CD8-positive, alpha-beta memory T cell (primary cell): Measurements from ENCODE around the gene C16orf96. TPM values are rescaled to one million over a fixed set of nuclear protein-coding genes. Genes with fewer than 3 reads are reported as not detected.

Source experiments
- CTCF ChIA-PET: fragments of 350-600 bp; sonication (Branson Sonifier 250); formaldehyde crosslinking; loops from one replicate; lab custom pipeline; 2021; ENCODE audit warnings: antibody characterized with exemption; lab: Charles Lee
- POLR2A ChIA-PET: fragments of 350-600 bp; sonication (Branson Sonifier 250); formaldehyde crosslinking; loops from one replicate; lab custom pipeline; 2021; ENCODE audit warnings: antibody characterized with exemption; lab: Charles Lee
- DNase-seq, 5 donors: peaks; one replicate each; pipeline versions ENCODE4 v3.0.0 to v3.0.0-alpha.2; 2020 to 2022; ENCODE audit warnings: mixed read lengths in 1 of 5
- H3K27ac ChIP-seq: one replicate; pipeline ENCODE4 v1.7.0; 2013; ENCODE audit warnings: low read depth, mild to moderate bottlenecking, low read length, moderate library complexity
- H3K27me3 ChIP-seq: 2 replicates; pipeline ENCODE4 v1.7.0; 2013; ENCODE audit warnings: low read length, mild to moderate bottlenecking; ENCODE audit not compliant: insufficient read depth, poor library complexity, severe bottlenecking
- H3K36me3 ChIP-seq: 2 replicates; pipeline ENCODE4 v1.7.0; 2013; ENCODE audit warnings: mild to moderate bottlenecking, low read length, moderate library complexity; ENCODE audit not compliant: insufficient read depth
- H3K4me1 ChIP-seq: 2 replicates; pipeline ENCODE4 v1.7.0; 2013; ENCODE audit warnings: mild to moderate bottlenecking, low read length, moderate library complexity; ENCODE audit not compliant: insufficient read depth
- H3K4me3 ChIP-seq: 2 replicates; pipeline ENCODE4 v1.7.0; 2013; ENCODE audit warnings: mild to moderate bottlenecking, low read length
- H3K9me3 ChIP-seq: 2 replicates; pipeline ENCODE4 v1.7.0; 2013; ENCODE audit warnings: mild to moderate bottlenecking, low read length
- H3K27ac Mint-ChIP-seq, 8 donors: one replicate each; pipeline ENCODE4 v1.8.0; 2020 to 2021; ENCODE audit warnings: mixed read lengths in 8 of 8, mild to moderate bottlenecking in 6 of 8, inconsistent platforms in 3 of 8, moderate library complexity in 3 of 8
- H3K27me3 Mint-ChIP-seq, 2 donors: one replicate each; pipeline ENCODE4 v1.8.0; 2020 to 2021; ENCODE audit warnings: mixed read lengths in 2 of 2, mild to moderate bottlenecking in 1 of 2, moderate library complexity in 1 of 2
- H3K36me3 Mint-ChIP-seq, 3 donors: one replicate each; pipeline ENCODE4 v1.8.0; 2020 to 2021; ENCODE audit warnings: mixed read lengths in 3 of 3, inconsistent platforms in 1 of 3, mild to moderate bottlenecking in 1 of 3
- H3K4me1 Mint-ChIP-seq, 3 donors: one replicate each; pipeline ENCODE4 v1.8.0; 2020 to 2021; ENCODE audit warnings: mixed read lengths in 3 of 3, inconsistent platforms in 1 of 3, mild to moderate bottlenecking in 1 of 3
- H3K4me3 Mint-ChIP-seq, 7 donors: one replicate each; pipeline ENCODE4 v1.8.0; 2020 to 2021; ENCODE audit warnings: mixed read lengths in 7 of 7, mild to moderate bottlenecking in 6 of 7, moderate library complexity in 4 of 7, inconsistent platforms in 2 of 7
- H3K9me3 Mint-ChIP-seq, 5 donors: one replicate each; pipeline ENCODE4 v1.8.0; 2020 to 2022; ENCODE audit warnings: mixed read lengths in 5 of 5, mild to moderate bottlenecking in 3 of 5, moderate library complexity in 2 of 5, inconsistent platforms in 1 of 5
- polyA plus RNA-seq: library from polyadenylated mRNA; unstranded; fragments of 300-500 nt; fragmentation: Illumina TruSeq; gene quantifications from one replicate; pipeline ENCODE4 v1.2.3, GENCODE V29; 2021
- total RNA-seq, 2 experiments: library from RNA; stranded (reverse); gene quantifications; one replicate each; pipeline ENCODE4 v1.2.3, GENCODE V29; 2021

Gene C16orf96
- total and polyA plus RNA-seq, 3 experiments from 2014 or later: 0.05 to 0.11 (median 0.07) TPM

DNA sequence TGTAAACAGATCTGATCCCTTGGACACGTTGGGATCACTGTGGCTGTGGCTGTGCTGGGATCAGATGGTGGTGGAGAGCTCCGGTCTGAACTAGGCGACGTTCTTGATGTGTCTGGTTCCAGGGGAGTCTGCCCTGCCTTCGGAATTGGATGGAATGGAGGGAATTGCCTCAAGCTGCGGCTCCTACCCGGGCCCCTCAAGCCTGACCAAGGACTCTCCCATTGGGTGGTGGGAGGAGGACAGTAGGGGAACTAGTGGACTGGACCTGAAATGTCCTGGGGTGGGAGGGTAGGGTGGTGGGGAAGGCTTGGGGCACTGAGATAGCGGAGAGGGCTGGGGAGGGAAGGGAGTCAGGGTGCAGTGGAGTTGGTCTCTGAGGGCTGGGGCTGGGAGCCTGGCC, 61.7 kb downstream of the C16orf96 start:
- CTCF ChIA-PET: interaction anchor here (1.0 to 2.0 kb wide), 2 partner anchors 32 to 110 kb away, joined by 3 to 8 read pairs; no protein-coding TSS in a partner anchor
- H3K27ac Mint-ChIP-seq: peak overlapping the region in 5 of 8 donors; percentile 23 to 75 (median 40)
- H3K36me3 Mint-ChIP-seq: peaks cover 0 to 5% (median 0%) of the 10 kb centered on the region in 3 donors
- Histone ChIP-seq H3K9me3 (no peaks in the 10 kb centered on the region), H3K27me3 (no peaks in the 10 kb centered on the region), H3K4me1 (peaks cover 33% of the 10 kb centered on the region), H3K4me3 (no peak overlapping the region), H3K36me3 (no peaks in the 10 kb centered on the region), H3K27ac (peak overlapping the region; percentile 27)
- POLR2A ChIA-PET: no interaction called here
- H3K27me3 Mint-ChIP-seq: no peaks in the 10 kb centered on the region
- H3K9me3 Mint-ChIP-seq: no peaks in the 10 kb centered on the region
- DNase-seq: no peak
- H3K4me3 Mint-ChIP-seq: peak overlapping the region in 5 of 7 donors; percentile 16 to 59 (median 41)
- peaks cover 24 to 39% (median 24%) of the 10 kb centered on the region in 3 donors for H3K4me1 Mint-ChIP-seq

DNA sequence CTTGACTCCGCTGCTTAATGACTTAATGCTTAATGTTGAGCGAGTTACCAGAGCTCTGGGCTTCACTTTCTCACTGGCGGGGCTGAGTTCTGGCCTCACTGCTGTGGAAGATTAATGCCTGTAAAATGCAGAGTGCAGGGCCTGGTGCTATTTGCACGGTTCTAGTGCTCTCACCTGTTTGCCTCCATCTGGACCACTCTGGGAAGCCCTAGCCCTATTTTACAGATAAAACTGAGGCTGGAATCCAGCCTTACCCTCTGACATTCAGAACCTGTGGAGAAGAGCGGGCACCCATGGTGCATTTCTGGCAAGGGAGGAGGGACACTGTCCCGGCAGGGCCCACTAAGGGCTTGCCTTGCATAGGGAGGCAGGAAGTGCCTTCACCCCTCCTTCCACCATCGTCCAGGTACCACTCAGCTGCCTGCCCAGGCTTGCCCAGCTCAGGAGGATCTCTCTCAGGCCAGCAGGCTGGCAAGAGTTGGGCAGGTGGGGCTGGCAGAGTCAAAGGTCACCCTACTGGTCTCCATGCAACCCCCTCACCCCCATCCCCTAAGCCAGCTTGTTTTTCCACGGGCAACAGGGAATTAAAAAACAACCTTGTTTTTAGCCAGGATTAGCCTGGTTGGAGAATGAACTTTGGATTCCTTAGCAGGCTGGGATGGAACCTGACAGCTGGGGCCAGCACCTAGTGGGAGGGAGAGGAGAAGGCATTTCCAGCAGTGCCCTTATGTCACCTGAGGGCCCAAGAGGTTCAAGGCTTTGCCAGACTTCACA, 62.7 kb downstream of the C16orf96 start:
- Histone ChIP-seq H3K27ac (no peak overlapping the region), H3K4me1 (peaks cover 27% of the 10 kb centered on the region), H3K4me3 (no peak overlapping the region), H3K9me3 (no peaks in the 10 kb centered on the region), H3K27me3 (no peaks in the 10 kb centered on the region), H3K36me3 (no peaks in the 10 kb centered on the region)
- Mint-ChIP-seq H3K27me3 (no peaks in the 10 kb centered on the region), H3K27ac (peak overlapping the region in 1 of 8 donors; percentile 23), H3K9me3 (no peaks in the 10 kb centered on the region), H3K36me3 (peaks cover 0 to 5% (median 0%) of the 10 kb centered on the region in 3 donors), H3K4me1 (peaks cover 19 to 35% (median 20%) of the 10 kb centered on the region in 3 donors), H3K4me3 (peak overlapping the region in 3 of 7 donors; percentile 13 to 32 (median 16))
- ChIA-PET CTCF (no interaction called here), POLR2A (interaction anchor here (0.5 kb wide), 1 partner anchor 13 kb away, joined by 9 read pairs; no protein-coding TSS in a partner anchor)
- no peak for DNase-seq

DNA sequence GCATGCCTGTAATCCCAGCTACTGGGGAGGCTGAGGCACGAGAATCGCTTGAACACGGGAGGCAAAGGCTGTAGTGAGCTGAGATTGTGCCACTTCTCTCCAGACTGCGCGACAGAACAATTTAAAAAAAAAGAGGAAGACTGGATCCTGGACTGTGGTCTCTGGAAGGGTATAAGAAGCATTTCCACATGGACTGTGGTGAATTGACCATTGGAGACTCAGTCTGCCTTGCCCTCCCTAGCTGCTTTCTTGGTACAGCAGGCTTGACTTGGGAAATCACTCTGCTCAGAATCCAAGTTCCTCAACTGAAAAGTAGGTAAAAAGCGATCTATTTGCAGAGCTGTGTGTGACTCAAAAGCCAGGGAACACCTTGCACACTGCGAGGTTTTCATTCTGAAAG, 67.5 kb downstream of the C16orf96 start:
- Mint-ChIP-seq H3K9me3 (no peaks in the 10 kb centered on the region), H3K36me3 (peaks cover 0 to 12% (median 0%) of the 10 kb centered on the region in 3 donors), H3K4me1 (peaks cover 28 to 36% (median 33%) of the 10 kb centered on the region in 3 donors), H3K27me3 (no peaks in the 10 kb centered on the region), H3K4me3 (peak overlapping the region; percentile 75 to 96 (median 90)), H3K27ac (peak overlapping the region in 7 of 8 donors; percentile 6 to 100 (median 84))
- no peak overlapping the region for H3K4me3 ChIP-seq
- H3K36me3 ChIP-seq: no peaks in the 10 kb centered on the region
- peak overlapping the region; percentile 94 for H3K27ac ChIP-seq
- no peaks in the 10 kb centered on the region for H3K9me3 ChIP-seq
- no peak for DNase-seq
- CTCF ChIA-PET: interaction anchor here (0.7 to 3.6 kb wide), 19 partner anchors 8 to 276 kb away, joined by 3 to 22 read pairs (median 4); partner anchors contain the start of genes ANKS3, DNAAF8 and UBALD1
- no peaks in the 10 kb centered on the region for H3K27me3 ChIP-seq
- POLR2A ChIA-PET: interaction anchor here (0.6 to 1.9 kb wide), 5 partner anchors 7 to 70 kb away, joined by 3 to 18 read pairs (median 7); partner anchors contain the start of gene NUDT16L1
- peaks cover 24% of the 10 kb centered on the region for H3K4me1 ChIP-seq

DNA sequence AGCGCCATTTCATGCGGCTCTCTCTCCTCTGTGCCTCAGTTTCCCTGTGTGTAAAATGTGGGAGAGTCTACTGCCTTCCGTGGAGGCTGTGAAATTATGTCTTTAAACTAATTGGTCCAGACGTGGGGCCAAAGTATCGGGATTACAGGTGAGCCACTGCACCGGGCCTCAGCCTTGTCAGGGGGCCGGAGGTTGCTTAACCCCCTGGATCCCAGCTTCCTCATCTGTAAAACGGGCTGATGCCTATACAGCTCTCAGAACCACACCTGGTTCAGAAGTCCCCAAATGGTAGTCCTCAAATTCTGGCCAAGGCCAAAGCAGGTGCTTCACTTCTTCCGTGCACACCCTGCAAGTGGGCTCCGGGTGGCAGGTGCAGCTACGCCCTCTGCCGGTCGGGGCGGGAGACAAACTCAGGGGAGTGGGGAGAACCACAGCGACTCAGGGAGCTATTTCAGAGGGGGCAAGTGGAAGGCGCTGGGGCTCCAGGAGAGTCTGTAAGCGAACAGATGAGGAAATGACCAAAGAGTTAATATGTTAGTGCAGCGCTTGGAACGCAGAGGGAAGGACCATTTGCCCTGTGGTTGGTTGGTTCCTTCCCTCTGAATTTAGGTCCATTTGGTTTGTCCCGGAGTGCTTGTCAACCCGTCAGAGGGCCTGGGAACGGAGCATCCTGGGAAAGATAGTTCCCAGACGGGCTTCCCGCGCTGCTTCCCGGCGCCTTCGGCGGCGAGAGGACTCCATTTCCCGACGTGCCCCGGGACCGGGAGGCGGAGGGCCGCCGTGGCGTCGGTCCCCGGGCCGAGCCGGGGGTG, 68.1 kb downstream of the C16orf96 start, which contains the start of gene MGRN1:
MGRN1 (plus strand) TSS at position 812 of the 812 bp plus-strand sequence. CDS start 135 bp downstream, outside the sequence.
- CTCF ChIA-PET: interaction anchor here (0.7 to 3.6 kb wide), 19 partner anchors 9 to 276 kb away, joined by 3 to 22 read pairs (median 4); partner anchors contain the start of genes ANKS3, DNAAF8 and UBALD1

DNA sequence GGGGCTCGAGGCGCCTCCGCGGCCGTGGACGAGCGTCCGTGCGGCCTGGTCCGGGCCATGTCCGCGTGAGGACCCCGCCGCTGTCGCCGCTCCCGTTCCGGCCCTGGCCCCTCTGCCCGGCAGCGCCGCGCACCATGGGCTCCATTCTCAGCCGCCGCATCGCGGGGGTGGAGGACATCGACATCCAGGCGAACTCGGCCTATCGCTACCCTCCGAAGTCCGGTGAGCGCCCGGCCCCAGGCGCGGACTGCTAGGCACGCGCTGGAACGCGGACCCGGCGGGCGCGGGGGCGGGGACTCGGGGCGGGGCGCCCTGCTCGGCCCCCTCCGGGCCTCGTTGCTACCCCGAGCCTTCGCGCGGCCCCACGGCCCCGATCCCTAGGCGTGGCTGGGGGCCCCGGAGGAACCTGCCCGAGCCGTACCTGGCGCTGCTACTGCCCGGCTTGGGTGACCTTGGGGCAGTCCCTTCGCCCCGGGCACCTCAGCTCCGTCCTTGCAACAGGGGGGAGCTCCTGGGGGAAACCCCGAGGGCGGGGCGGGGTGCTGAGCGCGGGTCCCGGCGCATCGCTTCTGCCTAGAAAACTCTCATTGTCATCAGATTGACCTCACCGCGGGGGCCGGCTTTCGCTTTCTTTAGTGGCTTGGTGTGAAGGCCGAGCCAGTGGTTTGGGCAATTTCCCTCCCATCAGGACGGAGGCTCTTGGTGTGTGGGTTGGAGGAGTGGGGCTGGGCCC, 68.9 kb downstream of the C16orf96 start:
- ChIA-PET POLR2A (interaction anchor here (0.9 to 1.9 kb wide), 3 partner anchors 9 to 69 kb away, joined by 3 to 18 read pairs (median 7); partner anchors contain the start of gene NUDT16L1), CTCF (interaction anchor here (1.0 to 3.6 kb wide), 15 partner anchors 9 to 277 kb away, joined by 3 to 22 read pairs (median 5); partner anchors contain the start of genes ANKS3, DNAAF8 and UBALD1)
- Mint-ChIP-seq H3K9me3 (no peaks in the 10 kb centered on the region), H3K4me3 (peak overlapping the region; percentile 88 to 98 (median 93)), H3K27ac (peak overlapping the region; percentile 75 to 99 (median 97)), H3K4me1 (peaks cover 29 to 43% (median 39%) of the 10 kb centered on the region in 3 donors), H3K27me3 (no peaks in the 10 kb centered on the region), H3K36me3 (peaks cover 0 to 12% (median 0%) of the 10 kb centered on the region in 3 donors)
- Histone ChIP-seq H3K27me3 (no peaks in the 10 kb centered on the region), H3K4me1 (peaks cover 24% of the 10 kb centered on the region), H3K9me3 (no peaks in the 10 kb centered on the region), H3K27ac (peak overlapping the region; percentile 94), H3K36me3 (no peaks in the 10 kb centered on the region), H3K4me3 (peak overlapping the region; percentile 67)
- DNase-seq: peak; percentile 43 to 75 (median 63)

More for the DNA sequence above, 68.1 kb downstream of the C16orf96 start, which contains the start of gene MGRN1:
- peak within 1 kb of the TSS; percentile 94 for H3K27ac ChIP-seq
- no peaks in the 10 kb centered on the region for H3K27me3 ChIP-seq
- H3K9me3 ChIP-seq: no peaks in the 10 kb centered on the region
- Mint-ChIP-seq H3K9me3 (no peaks in the 10 kb centered on the region), H3K36me3 (peaks cover 0 to 12% (median 0%) of the 10 kb centered on the region in 3 donors), H3K27ac (peak within 1 kb of the TSS; percentile 84 to 100 (median 98)), H3K4me3 (peak within 1 kb of the TSS; percentile 88 to 98 (median 94)), H3K27me3 (no peaks in the 10 kb centered on the region), H3K4me1 (peaks cover 28 to 41% (median 38%) of the 10 kb centered on the region in 3 donors)
- H3K36me3 ChIP-seq: no peaks in the 10 kb centered on the region
- peaks cover 24% of the 10 kb centered on the region for H3K4me1 ChIP-seq
- POLR2A ChIA-PET: interaction anchor here (0.6 to 1.9 kb wide), 5 partner anchors 8 to 69 kb away, joined by 3 to 18 read pairs (median 7); partner anchors contain the start of gene NUDT16L1
- H3K4me3 ChIP-seq: peak within 1 kb of the TSS; percentile 67
- peak; percentile 85 to 93 (median 91) for DNase-seq

DNA sequence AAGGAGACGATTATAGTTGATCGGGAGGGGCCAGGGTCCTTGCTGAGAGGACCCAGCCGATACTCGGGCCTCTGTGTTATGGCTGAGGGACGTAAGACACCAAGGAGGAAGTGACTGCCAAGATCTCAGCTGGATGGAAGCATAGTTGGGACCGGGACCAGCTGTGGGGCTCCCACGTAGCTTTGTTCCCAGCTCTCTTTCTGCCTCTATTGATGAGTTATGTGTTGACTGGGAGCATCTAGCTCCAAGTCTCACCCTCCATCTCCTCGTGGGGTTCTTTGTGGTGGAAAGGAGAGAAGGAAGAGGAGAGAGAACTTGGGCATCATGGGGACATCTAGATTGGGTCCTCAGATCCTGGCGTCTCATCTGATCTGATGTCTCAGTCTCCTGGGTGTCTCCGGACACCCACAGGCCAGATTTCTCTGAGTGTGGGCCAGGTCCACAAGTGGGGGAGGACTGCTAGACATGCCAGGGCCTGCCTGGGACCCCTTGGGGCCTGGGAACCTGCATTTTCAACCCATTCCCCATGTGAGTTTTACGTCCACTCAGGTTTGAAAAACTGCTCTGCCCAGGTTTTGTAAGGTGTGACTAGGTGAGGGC, 69.5 kb downstream of the C16orf96 start:
- H3K36me3 ChIP-seq: no peaks in the 10 kb centered on the region
- H3K27me3 Mint-ChIP-seq: no peaks in the 10 kb centered on the region
- H3K4me3 Mint-ChIP-seq: peak overlapping the region; percentile 88 to 96 (median 93)
- no peaks in the 10 kb centered on the region for H3K9me3 ChIP-seq
- POLR2A ChIA-PET: interaction anchor here (0.9 to 1.9 kb wide), 2 partner anchors 9 to 69 kb away, joined by 3 to 18 read pairs; no protein-coding TSS in a partner anchor
- H3K4me1 Mint-ChIP-seq: peaks cover 29 to 43% (median 39%) of the 10 kb centered on the region in 3 donors
- H3K36me3 Mint-ChIP-seq: peaks cover 0 to 12% (median 0%) of the 10 kb centered on the region in 3 donors
- CTCF ChIA-PET: interaction anchor here (2.4 to 3.6 kb wide), 2 partner anchors 109 to 119 kb away, joined by 12 to 22 read pairs; partner anchors contain the start of genes ANKS3 and DNAAF8
- H3K4me1 ChIP-seq: peaks cover 24% of the 10 kb centered on the region
- peak overlapping the region; percentile 94 for H3K27ac ChIP-seq
- no peak for DNase-seq
- no peaks in the 10 kb centered on the region for H3K9me3 Mint-ChIP-seq
- H3K4me3 ChIP-seq: peak overlapping the region; percentile 67
- no peaks in the 10 kb centered on the region for H3K27me3 ChIP-seq
- H3K27ac Mint-ChIP-seq: peak overlapping the region; percentile 75 to 99 (median 97)
